SKM-1 treated with dmso at 0.1 percent for 144 hours (cell line): ENCODE measurements around the gene LCN12.

Source experiments
- DNase-seq: peaks from one replicate; lab custom pipeline; 2025; ENCODE audit not compliant: unreplicated experiment; lab: John Stamatoyannopoulos, UW

The LCN12 gene

DNA sequence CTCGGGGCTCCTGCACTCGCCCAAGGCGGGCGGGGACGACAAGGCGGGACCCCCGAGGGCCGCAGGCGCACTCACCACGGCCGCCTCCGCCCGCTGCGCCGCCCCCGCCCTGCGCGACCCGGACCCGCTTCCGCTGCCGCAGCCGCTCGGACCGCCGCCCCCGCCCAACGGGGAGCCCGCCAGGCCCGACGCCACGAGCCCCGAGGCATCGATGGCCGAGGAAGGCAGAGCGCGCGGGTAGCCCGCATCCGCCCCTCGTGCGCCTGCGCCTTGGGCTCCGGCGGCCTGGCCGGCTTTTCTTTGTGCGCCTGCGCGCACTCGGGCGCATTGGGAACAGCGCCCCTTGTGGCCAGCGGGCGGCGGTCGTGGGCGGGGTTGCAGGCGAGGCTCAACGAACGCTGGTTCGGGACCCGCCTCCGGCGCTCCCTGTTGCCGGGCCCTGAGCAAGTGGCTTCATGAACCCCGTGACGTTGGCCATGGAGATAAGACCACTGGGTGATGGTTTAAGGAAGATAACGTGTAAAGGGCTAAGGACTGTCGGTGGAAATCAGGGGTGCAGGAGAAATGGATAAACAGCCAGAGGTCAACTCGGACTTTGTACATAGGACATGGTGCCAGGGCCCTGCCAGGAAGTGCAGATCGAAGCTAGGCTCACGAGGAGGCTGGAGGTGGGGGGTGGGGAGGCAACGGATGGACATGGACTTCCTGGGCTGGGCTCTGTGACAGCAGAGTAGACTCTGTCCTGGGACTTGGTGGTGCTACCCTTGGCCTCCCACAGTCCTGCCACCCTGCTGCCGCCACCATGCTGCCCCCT lies 7.3 kb upstream of the LCN12 start, which contains the start of the genes C8G and FBXW5:
Gene C8G, plus strand, starts transcription at position 725 of the 814 bp plus-strand sequence. Its CDS starts 78 bp downstream, at position 803.
Gene FBXW5, minus strand, starts transcription at position 220 of the 814 bp plus-strand sequence. CDS start 655 bp downstream, outside the sequence.
- DNase-seq, result peak; percentile 91

DNA sequence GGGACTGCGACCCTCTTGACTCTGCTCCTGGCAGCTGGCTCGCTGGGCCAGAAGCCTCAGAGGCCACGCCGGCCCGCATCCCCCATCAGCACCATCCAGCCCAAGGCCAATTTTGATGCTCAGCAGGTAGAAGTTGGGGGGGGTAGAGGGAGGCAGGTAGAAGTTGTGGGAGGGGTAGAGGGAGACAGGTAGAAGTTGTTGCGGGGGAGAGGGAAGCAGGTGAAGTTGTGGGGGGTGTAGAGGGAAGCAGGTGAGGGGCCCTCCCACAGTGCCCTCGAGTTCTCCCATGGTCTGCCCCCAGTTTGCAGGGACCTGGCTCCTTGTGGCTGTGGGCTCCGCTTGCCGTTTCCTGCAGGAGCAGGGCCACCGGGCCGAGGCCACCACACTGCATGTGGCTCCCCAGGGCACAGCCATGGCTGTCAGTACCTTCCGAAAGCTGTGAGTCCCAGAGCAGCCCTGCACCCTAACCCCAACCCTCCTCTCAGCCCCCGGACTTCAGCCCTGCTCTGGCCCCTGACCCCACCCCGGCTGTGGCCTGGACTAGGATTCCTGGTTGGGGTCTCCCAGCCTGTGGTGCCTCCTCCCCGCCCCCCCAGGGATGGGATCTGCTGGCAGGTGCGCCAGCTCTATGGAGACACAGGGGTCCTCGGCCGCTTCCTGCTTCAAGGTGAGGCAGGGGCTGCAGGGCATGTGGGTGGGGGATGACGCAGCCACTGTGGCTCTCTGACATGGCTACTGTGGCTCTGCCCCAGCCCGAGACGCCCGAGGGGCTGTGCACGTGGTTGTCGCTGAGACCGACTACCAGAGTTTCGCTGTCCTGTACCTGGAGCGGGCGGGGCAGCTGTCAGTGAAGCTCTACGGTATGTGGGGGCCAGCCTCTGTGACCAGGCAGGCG lies 6.5 kb upstream of the LCN12 start:
- DNase-seq, result no peak

DNA sequence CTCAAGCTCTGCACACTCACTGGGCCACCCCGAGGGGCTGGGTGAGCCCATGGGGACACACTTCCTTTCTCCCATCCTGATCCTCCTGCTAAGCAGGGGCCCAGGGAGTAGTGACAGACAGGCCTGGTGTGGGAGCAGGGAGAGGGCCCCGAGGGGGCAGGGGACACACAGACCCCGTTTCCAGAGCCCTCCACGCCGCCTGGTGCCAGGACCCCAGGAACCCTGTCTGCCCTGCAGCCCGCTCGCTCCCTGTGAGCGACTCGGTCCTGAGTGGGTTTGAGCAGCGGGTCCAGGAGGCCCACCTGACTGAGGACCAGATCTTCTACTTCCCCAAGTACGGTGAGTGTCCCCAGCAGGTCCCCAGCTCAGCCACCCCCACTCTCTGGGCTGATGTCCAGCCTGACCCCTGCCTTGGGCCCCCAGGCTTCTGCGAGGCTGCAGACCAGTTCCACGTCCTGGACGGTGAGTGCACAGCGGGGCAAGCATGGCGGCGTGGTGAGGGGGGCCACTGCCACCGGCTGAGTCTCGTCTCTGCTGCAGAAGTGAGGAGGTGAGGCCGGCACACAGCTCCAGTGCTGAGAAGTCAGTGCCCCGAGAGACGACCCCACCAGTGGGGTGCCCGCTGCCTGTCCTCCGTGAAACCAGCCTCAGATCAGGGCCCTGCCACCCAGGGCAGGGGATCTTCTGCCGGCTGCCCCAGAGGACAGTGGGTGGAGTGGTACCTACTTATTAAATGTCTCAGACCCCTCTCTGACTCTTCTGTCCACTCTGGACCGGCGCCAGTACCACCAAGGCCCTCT lies 5.6 kb upstream of the LCN12 start:
- no peak for DNase-seq

DNA sequence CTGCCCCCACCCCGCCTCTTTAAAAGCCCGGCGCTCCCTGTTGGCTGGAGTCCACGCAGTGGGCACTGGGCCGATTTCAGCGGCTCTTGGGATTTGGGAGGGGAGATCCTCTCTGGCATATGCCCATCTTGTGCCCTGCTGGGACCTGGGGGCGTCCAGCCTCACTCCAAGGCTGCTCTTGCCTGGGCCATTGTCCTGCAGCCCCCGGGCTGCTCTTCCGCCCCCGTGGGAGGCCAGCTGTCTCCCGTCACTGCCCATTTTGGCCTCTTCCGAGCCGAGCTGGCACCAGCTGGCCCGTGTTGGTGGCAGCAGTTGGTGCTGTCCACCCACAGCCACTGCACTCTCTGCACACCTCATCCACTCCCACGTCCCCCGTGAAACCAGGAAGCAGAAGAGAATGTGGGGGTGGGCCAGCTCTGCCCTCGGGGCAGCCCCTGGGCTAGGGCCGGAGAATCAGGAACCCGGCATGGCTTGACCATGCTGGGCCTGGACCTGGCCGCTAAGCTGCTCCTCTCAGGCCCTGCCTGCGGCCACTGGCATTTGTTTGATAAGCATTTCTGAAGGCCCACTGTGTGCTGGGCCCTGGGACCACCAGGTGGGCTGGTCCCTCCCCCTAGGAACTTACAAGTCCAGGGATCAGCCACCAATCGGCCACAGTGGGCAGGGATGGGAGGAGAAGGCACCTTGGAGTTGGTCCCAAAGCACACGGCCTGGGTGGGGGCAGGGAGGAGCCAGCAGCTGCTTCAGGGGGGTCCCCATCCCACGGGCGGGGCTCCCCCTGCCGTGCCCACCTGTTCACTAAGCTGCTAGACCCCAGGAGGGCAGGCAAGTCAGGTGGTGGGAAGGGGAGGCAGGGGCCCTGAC lies 4.8 kb upstream of the LCN12 start:
- DNase-seq, result no peak

DNA sequence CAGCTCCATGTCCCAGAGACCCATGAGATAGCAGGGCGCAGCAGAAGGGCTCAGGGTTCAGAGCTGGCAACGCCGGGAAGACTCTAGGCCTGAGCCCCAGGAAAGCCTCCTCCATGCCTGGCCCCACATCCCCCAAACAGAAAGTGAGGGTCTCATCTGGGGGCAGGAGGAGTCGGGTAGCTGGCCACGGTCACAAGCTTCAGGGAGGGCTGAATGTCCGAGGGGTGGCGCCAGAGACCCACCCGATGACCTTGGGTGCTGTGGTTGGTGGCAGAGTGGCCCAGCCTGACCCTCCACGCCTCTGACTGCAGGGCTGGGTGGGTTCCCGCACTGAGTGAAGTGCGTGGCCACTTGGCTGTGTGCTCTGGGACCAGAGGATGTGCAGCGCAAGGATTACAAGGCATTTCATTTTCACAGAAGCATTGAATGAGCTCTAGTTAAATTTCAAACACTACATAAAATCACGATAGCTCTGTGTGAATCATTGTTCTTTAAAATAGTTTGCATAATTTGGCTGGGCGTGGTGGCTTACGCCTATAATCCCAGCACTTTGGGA lies 4.0 kb upstream of the LCN12 start:
- DNase-seq, result no peak

DNA sequence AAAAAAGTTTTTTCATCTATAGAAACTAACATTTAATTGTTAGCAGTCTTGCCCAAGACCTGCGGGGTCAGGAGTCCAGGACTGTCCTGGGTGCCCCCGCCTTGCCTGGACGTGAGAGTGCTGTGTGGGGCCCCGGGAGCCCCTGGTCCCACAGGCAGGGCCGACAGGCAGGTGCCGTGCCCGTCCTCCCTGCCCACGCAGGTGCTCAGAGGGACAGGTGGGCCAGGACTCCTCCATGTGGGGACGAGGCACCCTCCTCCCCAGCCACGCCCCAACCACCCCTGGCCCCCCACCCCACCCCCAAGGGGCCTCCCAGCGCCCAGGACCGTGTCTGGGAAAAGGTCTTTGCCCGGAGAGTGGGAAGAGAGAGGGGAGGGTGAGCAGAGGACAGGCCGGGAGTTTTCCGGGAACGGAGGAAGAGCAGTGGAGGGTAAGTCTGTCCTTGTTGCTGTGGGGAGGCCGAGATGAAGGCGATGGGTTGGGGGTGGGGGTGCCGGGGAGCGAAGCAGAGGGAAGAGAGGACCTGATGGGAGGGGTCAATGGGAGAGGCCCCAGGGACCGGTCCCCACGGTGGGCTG lies 2.7 kb upstream of the LCN12 start:
- DNase-seq, result no peak

DNA sequence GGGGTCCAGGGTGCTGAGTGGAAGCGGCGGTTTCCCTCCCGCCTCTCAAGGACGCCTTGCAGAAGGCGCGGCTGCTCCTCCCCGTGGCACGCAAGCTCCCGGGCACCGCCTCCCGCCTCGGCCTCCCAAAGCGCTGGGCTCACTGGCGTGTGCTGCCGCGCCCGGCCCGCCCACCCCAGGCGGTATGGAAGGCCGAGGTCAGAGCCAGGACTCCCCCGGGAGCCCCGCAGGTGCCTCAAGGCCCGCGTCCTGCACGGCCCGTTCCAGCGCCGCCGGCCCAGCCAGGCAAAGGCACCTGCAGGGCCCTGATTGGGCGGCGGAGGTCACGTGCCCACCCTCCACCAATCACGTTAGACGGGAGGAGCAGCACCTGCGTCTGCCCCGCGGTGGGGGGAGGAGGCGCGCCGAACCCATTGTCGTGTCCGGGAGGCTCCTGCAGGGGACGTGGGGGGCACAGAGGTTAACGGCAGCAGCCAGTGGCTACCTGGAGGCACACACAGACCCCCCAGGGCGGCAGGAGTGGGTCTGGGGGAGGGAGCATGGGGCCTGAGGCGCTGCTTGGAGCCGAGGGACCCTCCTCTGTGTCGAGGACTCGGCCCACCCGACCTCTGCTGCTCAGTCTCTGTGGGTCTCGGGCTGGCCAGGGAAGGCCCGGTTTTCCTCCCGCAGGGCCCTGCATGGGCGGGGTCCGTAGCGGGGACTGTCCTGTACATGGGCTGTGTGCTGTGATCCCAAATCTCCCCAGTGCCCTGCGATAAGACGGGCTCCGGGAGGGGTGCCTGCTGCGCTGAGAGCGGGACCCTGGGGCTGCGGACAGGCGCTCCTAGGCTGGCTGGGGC lies 2.0 kb upstream of the LCN12 start:
- DNase-seq, result peak; percentile 76

DNA sequence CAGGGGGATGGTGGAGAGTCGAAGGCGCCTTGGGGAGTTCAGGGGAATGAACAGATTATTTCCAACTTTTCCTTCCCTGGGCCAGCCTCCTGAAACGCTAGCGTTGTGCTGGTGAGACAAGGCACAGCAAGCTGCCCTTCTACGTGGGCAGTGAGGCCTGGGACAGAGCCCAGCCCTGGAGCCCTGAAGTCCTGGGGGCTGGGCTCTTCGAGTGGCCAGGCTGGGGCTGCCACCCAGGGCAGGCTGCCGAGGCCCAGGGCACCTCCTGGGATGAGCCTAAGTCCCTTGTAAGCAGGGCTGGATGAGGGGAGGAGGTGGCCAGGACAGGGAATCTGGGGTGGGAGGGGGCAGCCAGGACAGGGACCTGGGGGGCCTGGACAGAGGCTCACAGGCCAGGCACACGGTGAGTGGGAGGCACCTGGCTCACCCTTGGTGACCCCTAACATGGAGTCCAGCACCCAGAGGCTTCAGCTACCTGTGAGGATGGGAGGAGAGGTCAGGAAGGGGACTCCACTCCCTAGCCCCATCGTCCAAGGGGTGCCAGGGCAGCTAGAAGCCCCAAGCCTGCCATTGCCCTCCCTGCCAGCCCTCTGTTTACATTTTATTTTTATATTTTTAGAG lies 1.3 kb upstream of the LCN12 start:
- no peak for DNase-seq

DNA sequence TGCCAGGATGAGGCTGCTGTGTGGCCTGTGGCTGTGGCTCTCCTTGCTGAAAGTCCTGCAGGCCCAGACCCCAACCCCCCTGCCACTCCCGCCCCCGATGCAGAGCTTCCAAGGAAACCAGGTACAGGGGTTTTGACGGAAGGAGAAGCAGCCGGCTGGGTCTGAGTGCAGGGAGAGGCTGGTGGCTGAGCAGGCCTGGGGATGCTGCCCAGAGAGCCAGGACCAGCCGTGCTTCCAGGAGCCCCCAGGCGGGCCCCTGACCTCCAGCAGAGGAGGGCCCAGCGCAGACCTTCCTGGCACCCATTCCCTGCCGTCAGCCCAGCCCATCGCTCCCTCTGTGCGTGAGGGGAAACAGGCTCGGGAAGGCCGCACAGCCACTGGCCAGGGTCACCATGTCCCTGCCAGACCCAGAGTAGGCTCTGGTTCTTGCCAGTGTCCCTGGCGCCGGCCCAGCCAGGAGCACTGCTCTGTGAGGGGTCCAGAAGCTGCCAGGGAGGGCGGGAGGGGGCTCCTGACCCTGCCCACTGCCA lies 313 bp downstream of the LCN12 start:
- DNase-seq, result no peak

DNA sequence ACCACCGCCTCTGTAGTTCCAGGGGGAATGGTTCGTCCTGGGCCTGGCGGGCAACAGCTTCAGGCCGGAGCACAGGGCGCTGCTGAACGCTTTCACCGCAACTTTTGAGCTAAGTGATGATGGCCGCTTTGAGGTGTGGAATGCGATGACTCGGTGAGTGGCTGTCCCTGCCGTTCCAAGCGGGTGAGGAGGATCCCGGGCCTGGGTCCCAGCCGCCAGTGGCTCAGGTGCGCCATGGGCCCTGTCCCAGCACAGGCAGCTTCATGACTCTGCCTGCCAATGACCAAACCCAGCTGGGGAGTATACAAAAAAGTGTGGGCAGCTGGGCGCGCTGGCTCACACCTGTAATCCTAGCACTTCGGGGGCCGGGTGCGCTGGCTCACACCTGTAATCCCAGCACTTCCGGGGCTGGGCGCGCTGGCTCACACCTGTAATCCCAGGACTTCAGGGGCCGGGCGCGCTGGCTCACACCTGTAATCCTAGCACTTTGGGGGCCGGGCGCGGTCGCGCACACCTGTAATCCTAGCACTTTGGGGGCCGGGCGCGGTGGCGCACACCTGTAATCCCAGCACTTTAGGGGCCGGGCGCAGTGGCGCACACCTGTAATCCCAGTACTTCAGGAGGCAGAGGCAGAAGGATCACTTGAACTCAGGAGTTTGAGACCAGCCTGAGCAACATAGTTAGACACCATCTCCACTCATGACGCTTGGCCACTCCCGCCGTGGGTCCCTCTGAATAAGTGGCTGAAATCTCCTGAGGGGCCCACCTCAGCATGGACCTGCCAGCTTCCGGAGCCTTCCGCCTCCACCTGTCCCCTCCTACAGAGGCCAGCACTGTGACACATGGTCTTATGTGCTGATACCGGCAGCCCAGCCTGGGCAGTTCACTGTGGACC lies 1.1 kb downstream of the LCN12 start:
- DNase-seq, result no peak

DNA sequence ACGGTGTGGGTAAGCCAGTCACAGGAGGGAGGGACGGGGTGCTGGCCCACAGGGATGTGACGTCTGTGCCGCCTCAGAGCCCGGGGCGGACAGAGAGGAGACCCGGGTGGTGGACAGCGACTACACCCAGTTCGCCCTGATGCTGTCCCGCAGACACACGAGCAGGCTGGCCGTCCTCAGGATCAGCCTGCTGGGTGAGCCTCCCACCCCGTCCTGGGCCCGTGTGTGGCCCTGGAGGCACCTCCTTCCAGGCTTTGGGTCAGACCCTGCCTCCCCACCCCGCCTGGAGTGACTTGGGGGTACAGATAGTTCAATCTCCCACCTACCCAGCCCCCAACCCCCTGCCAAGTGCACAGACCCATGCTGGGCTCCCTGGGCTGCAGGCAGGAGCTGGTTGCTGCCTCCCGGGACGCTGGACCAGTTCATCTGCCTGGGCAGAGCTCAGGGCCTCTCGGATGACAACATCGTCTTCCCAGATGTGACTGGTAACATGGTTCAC lies 1.7 kb downstream of the LCN12 start:
- DNase-seq, result no peak

DNA sequence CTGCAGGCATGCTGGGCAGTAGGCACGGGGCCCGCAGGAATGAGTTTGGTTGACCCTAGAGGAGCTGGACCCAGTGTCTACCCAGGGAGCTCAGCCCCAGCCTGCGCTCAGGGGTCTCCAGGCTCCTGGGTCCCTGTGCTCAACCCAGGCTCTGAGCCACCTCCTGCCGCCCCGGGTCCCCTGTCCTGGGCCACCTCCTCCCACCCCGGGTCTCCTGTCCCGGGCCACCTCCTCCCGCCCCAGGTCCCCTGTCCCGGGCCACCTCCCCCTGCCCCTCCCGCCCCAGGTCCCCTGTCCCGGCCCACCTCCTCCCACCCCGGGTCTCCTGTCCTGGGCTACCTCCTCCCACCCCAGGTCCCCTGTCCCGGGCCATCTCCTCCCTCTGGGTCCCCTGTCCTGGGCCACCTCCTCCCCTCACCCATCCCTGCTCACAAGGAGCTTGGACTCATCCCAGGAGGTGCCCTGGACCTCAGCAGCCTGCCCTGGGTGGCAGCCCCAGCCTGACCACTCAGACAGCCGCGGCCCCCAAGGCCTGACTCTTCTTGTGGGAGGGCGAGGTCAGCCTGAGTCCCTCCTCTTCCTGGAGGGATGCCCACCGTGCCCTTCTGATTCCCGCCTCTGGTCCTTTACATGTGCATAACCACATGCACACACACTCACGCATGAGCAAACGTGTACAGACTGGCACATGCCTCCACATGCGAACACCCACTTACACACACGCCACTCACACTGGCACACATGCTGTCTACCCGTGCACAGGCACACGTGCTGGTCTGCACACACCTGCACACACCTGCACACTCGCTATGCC lies 2.4 kb downstream of the LCN12 start:
- DNase-seq, result no peak

DNA sequence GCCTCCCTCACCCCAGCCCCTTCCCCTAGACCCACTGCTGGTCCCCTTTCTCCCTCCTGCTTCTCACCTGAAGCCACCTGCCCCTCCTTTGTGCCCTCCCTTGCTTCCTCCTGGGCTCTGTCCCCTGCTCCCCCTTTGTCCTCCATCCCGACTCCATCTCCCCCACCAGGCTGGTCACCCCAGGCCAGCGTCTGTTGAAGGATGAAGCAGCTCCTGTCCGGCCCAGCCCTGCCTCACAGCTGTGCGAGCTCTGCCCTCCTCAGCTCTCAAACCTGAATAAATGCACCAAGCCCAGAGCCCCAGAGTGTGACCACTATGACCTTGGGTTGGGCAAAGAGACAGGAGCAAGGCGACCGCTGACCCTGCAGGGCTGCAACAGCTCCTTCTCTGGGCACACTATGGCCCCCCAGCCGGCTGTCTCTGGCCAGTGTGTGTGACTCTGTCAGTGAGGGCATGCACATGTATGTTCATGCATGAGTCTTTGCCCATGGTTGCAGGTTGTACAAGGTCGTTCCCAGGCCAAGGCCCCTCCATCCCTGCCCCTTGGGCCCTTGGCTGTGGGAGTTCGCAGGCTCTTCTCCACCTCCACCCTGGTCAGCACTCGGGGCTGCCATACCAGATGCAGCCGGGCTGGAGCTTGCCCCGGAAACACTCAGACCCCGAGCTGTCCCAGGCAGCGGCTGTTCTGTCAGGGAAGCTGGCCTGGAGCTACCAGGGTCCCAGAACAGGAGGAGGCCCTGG lies 3.3 kb downstream of the LCN12 start:
- DNase-seq, result no peak

DNA sequence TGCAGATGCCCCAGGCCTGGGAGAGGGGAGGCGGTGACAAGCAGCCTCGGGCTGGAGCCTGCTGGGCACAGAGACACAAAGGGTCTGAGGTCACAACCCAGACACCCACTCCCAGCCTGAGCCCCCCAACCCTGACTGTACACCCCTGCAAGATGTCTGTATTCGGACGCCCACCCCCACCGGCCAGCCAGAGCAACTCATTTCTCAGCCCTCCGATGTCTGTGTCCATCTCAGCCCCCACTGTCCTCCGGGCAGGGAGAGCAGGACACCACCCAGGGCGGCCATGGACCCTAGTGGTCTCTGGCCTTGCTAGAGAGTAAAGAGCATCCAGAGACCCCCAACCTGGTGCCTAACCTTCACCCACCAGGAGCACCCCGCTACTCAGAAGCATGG lies 3.9 kb downstream of the LCN12 start:
- no peak for DNase-seq

DNA sequence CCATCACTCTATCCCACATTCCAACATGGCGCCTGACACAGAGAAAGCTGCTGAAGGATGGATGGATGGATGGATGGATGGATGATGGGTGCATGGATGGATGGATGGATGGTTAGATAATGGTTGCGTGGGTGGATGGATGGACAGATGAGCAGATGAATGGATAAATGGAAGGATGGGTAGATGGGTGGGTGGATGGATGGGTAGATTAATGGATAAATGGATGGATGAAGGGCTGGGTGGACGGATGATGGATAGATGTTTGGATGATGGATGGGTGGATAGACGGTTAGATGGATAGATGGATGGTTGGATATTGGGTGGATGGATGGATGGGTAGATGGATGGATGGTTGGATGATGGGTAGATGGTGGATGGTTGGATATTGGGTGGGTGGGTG lies 4.5 kb downstream of the LCN12 start:
- no peak for DNase-seq
